ENCODE data around the gene MCHR1.

GRCh38 chr22:40671369-40671768 lies 7.9 kb upstream of the MCHR1 start:
- TF ChIP-seq, protein P1, sequence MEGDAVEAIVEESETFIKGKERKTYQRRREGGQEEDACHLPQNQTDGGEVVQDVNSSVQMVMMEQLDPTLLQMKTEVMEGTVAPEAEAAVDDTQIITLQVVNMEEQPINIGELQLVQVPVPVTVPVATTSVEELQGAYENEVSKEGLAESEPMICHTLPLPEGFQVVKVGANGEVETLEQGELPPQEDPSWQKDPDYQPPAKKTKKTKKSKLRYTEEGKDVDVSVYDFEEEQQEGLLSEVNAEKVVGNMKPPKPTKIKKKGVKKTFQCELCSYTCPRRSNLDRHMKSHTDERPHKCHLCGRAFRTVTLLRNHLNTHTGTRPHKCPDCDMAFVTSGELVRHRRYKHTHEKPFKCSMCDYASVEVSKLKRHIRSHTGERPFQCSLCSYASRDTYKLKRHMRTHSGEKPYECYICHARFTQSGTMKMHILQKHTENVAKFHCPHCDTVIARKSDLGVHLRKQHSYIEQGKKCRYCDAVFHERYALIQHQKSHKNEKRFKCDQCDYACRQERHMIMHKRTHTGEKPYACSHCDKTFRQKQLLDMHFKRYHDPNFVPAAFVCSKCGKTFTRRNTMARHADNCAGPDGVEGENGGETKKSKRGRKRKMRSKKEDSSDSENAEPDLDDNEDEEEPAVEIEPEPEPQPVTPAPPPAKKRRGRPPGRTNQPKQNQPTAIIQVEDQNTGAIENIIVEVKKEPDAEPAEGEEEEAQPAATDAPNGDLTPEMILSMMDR (IDR thresholded peaks at IDR 0.05 in 4 of 5, conservative IDR thresholded peaks at IDR 0.05 in 1 of 5), result no peak
- no peak for TF ChIP-seq POLR2A (IDR thresholded peaks at IDR 0.05)

All from gastrocnemius medialis (tissue), 4 donors.